MM.1S (cell line): ENCODE measurements around the gene MGAT5.

ENCODE experiments used
- CTCF ChIP-seq: fragments of 300-600 bp; sonication (generic); IDR thresholded peaks from 2 replicates; pipeline ENCODE4 v1.5.1; 2016; ENCODE audit warnings: antibody characterized with exemption, low read length, mixed read lengths
- EZH2 ChIP-seq: fragments of 300-600 bp; sonication (generic); optimal IDR thresholded peaks from 2 replicates; pipeline ENCODE3; 2017; ENCODE audit warnings: low read depth, mild to moderate bottlenecking, antibody characterized with exemption, low read length, mixed read lengths
- EZH2phosphoT487 ChIP-seq: fragments of 300-600 bp; sonication (generic); IDR thresholded peaks from 2 replicates; pipeline ENCODE4 v1.6.1; 2018; ENCODE audit warnings: antibody characterized with exemption, low read length

- TF ChIP-seq CTCF (no peak), EZH2 (no peak), EZH2phosphoT487 (no peak)
Measured at GRCh38 chr2:134314202-134314601, 60.3 kb downstream of the MGAT5 start.
